NCI-H69 (cell line): ENCODE data around the gene CLCF1.
A peak's percentile ranks its signal among the peaks of the same experiment; 100 is the strongest.

ENCODE experiments used
- DNase-seq: peaks from one replicate; lab custom pipeline; 2025; lab: John Stamatoyannopoulos, UW

CLCF1 gene

DNA sequence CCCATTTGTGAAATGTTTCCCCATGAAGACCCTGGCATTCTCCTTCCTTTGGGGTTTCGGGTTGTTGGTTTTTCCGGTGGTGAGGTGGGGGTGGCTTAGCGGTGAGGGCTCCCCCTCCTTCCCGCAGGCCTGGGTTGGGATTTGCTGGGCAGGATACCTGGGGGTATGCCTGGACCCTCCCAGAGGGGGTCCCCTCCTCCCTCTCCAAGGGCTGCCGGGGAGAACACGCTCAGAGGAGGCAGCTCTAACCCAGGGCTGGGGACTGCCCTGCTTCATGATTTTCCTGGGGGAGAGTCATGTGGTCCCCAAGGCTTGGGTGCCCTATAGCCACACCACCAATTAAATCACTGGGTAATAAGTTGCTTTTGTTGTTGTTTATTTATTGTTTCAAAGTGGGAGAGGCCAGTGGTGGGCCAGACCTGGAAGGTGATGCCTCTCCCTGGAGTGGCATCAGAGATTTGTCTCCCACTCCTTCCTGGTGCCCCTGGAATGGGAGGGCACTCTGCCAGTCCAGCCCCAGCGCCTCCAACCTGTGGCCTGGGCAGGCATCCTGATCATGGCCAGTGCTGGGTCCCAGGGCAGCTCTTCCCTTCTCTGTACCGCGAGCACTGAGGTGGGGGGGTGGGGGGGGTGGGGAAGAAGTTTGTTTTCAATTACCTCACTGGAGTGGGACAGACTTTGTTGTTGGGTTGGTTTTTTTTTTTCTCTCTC lies 1.3 kb upstream of the CLCF1 start:
- DNase-seq, result no peak

GRCh38 chr11:67373648-67374570 lies 511 bp upstream of the CLCF1 start:
- peak; percentile 56 for DNase-seq

DNA sequence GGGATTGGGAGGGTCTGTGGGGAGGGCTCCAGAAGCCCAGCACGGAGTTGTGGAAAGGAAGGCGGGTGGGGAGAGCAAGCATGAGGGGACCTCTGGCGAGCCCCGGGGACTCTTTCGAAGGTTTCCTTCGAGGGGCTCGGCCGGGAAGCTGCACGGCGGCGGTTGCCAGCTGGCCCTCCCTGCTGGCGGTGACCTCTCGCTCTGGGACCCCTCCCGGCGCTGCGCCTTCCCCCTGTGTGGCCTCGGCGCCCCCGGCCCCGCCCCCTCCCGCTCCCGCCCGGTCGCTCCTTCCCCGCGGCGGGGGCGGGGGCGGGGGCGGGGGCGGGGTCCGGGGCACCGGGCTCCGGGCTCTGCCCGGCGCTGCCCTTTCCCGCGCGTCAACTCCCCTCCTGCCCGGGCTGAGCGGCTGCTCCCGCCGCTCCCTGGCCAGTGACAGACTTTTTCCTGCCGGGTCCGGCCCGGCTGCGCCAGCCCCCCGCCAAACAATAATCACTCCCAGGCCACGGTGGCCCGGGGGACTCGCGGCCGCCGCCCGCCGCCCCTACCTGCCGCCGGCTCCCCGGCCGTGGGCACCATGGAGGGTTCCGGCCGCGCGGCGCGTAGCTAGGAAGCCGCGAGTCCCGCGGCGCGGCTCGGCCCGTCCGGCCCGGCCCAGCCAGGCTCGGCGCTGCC lies 941 bp downstream of the CLCF1 start:
- DNase-seq, result peak; percentile 47

GRCh38 chr11:67371911-67372320 lies 1.5 kb downstream of the CLCF1 start:
- DNase-seq, result no peak

GRCh38 chr11:67371189-67371910 lies 2.0 kb downstream of the CLCF1 start:
- DNase-seq, result peak; percentile 33

DNA sequence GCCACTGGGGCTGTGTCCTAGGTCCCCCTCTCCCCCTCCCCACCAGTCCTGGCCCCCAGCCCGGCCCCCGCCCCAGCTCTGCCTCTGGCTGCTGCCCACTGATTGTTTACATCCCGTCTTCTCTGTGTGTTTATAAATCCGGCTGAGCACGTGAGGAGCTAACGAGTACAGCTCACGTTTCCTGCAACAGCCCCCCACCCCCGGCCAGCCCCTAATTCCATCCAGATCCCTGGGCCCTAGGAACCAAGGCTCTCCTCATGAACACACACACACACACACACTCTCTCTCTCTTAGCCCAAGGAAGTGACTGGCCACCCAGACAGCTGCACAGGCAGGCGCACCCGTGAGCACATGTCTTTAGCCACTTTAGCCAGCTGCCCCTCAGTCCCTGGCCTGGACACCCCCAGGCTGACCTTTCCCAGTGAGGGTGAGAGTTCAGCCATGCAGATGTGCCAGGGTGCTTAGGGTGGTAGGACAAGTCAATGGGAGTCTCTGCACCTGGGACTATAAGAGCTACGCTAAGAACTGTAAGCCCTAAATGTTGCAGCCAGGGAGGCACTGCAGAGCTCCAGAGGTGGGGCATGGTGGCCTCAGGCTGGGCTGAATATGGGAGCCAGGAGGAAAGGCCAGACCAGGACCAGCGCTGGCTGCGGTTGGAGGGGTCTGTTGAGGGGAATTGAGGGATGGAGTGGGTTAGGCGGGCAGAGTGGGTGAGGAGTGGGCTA lies 2.9 kb downstream of the CLCF1 start:
- peak; percentile 73 for DNase-seq

DNA sequence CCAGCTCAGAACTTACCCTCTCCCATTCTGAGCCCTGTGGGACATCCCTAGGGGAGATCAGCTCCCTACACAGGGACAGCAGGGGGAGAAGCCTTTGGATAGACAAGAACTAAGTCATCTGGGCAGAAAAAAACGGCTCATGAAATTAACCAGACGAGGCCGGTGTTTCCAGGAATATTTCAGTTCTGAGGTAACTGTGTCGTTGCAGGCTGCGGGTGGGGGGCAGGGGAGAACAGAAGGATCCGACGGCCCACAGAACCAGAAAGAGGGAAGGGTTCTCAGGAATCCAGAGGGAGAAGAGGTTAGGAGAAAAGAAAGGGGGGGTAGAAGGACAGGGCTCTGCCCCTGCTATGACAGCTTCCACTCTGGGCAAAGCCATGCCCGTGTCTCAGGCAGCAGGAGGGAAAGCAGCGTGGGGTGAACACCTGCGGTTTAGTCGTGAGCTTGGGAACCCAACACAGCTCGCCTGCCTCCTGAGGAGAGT lies 3.6 kb downstream of the CLCF1 start:
- peak; percentile 73 for DNase-seq

DNA sequence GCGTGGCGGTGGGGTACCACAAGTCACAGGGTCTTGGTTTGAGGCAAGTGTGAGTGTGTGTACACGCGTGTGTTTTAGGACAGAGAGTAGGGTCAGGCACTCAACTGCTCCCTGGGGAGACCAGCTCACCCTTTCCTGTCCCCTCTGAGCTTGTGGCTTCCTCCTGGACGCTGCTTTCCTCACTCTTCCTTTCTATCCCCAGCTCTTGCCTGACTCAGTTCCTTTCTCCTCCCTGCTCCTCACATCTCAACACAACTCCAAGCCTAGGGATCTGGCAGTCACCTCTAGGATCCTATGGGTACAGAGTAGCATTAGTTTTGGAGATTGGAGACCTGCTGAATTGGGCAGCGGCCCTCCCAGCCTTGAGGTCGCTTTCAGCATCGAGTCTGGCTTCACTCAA lies 4.1 kb downstream of the CLCF1 start:
- no peak for DNase-seq

- DNase-seq, result no peak
Observed at GRCh38 chr11:67368621-67369020, 4.8 kb downstream of the CLCF1 start.

DNA sequence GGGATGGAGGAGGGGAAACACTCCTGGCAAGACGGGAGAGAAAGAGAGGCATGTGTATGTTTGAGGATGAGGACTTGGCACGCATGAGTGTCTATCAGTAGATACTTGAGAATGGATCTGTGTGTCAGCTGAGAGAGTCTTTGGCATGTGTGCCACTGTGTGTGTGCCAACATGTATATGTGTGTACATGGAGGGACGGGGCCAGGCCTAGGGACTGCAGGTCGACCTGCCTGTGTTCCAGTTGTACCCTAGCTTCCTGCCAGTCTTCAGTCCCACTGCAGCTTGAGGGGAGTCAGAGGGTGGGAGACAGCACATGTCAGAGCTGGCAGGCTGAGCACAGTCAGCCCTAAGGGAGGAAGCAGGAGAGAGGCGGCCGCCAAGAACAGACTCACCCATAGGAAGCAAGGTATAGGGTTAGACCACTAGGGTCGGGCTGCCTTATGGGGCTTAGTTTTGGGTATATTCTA lies 5.6 kb downstream of the CLCF1 start:
- no peak for DNase-seq

DNA sequence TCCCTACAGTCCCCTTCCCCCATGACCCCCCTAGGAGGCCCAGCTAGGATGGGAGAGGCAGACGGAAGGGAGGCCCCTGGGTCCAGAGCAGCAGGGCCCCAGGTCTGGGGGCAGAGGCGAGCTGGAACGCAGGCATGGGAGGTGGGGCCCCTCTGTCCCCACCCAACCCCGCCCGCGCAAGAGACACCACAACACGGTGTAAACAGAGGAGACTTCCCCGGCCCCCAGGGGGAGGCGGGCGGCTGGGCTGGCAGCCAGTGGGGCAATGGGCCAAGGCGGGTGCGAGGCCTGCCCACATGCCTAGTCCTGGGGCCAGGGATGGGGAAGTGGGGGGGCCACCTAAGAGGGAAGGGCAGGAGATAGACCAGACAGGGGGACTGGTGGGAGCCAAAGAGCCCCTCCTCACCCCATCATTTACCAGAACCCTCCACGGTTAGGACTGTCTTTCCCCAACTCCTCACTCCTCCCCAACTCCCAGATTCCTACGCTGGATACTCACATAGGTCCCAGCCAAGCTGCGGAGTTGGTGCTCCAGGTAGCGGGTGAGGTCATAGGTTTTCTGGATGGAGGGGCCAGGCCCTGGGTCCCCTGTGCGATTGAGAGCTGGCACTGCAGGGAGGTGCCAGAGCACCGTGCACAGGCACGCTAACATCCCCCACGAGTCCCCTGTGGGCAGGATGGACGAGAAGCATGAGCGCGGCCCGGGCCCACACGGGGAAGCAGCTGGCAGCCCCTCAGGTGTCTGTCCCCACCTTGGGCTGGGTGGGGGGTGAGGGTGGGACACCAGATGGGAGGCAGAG lies 6.2 kb downstream of the CLCF1 start:
- DNase-seq, result peak; percentile 75

DNA sequence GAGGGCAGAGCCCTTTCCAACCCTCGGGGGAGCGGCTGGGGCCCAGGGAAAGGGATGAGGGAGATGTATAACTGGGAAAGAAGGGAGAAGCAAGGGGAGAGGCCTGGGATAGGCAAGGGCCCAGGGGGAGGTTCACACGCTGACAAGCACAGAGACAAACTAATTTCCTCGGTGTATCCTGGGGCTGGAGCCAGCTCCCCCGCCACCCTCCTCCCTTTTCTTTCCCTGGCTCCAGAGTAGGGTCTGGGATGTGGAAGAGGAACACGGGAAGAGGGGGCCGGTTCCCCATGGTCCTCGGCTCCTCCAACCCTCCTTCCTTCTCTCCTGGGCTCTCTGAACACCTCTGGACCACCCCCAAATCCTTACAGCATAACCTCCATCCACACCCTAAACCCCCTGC lies 6.9 kb downstream of the CLCF1 start:
- DNase-seq, result peak; percentile 42

GRCh38 chr11:67365736-67366444 lies 7.5 kb downstream of the CLCF1 start:
- no peak for DNase-seq

GRCh38 chr11:67364783-67365722 lies 8.3 kb downstream of the CLCF1 start:
- DNase-seq, result no peak

DNA sequence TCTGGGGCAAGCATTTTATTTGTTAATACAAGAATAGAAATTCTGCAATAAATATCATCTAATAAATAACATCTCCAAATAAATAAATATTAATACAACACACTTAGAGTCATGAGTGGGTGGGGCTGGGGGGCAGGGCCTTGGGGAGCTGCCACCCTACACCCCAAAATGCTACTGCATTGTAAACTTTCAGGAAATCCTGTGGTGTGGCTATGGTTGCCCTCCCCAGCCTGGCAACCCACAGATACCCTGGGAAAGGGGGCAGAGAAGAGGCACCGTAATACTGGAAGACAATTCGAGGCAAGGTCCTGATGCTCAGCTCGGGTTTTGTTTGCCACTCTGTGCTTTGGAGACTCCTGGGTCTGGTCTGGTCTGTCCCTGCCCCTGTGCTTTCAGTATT lies 9.2 kb downstream of the CLCF1 start:
- no peak for DNase-seq

GRCh38 chr11:67357831-67358670 lies 15.3 kb downstream of the CLCF1 start:
- DNase-seq, result no peak

DNA sequence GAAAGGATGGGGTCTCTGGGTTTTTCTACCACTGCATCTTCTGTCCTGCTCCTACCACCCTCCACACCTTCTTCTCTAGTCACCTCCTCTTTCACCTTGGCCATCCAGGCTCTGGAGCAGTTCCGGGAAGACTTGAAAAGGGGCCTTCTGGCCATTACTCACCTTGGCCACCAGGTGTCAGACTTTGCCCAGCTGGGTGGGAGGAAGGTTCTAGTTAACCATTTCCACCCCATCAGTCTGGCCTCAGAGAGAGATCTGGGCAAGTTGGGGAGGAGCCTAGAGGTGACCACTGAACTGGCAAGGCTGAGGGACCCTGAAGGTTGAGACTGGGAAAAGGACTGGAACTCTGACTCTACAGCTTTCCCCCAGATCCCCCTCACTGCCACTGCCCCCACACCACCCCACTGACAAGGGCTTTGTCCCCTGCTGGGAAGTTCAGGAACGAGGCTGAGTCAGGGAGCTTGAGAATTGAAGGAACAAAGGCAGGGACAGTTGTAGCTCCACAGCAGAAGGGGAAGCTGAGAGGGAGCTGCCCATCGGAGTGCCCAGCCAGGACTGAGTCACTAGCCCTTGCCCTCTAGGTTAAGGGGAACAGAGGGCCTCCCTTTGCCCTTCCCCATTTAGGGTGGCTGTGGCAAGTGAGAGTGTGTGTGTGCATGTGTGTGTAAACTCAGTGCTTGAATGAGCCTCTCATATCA lies 16.4 kb downstream of the CLCF1 start:
- DNase-seq, result peak; percentile 79
